ENCODE results near the gene MGAT4A. TPM values are rescaled to one million over a fixed set of nuclear protein-coding genes. Genes with fewer than 3 reads are reported as not detected.

The MGAT4A gene
- total RNA-seq, 1 donor from 2014 or later, result 20.6 TPM

DNA sequence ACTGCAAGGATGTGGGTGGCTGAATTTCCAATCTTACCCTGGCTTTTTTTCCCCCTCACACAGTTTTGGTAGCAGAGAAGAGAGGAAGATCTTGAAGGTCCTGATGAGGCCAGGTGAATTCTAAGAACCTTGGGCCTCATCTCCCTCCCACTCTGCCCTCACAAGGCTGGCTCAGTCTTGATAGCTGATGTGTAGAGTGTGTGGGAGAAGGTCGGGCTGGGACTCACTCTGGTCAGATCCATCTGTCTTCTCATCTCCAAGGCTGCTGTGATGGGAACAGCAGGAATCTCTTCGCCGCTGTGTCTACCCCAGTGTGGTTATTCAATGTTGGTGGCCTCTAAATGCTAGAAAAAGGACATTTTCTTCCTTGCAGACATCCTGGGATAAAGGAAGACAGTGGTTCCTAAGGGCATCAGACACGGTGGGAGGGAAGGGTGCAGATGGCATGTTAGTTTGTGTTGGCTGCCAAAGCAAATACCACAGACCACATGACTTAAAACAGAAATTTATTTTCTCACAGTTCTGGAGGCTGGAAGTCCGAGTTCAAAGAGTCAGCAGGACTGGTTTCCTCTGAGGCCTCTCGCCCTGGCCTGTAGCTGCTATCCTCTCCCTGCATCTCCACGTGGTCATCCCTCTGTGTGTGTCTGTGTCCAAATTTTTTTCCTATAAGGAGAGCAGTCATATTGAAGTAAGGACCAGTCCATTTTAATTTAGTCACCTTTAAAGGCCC lies 37.6 kb upstream of the MGAT4A start:
- peaks cover 5% of the 10 kb centered on the region for H3K4me1 ChIP-seq
- H3K27ac ChIP-seq, result no peak overlapping the region
- H3K4me3 ChIP-seq, result no peak overlapping the region
- no peaks in the 10 kb centered on the region for H3K9me3 ChIP-seq
- no peak for DNase-seq (ENCODE audit: extremely low spot score in 2 of 2)
- intact Hi-C loops (cut with DNase I), result no loop called here
- no peaks in the 10 kb centered on the region for H3K36me3 ChIP-seq
- H3K27me3 ChIP-seq, result no peaks in the 10 kb centered on the region
- TF ChIP-seq POLR2A (IDR thresholded peaks at IDR 0.05), result no peak
- TF ChIP-seq POLR2AphosphoS5 (IDR thresholded peaks at IDR 0.05; ENCODE audit: insufficient read depth in 1 of 2, low read depth in 1 of 2), result no peak
- TF ChIP-seq, protein P1, sequence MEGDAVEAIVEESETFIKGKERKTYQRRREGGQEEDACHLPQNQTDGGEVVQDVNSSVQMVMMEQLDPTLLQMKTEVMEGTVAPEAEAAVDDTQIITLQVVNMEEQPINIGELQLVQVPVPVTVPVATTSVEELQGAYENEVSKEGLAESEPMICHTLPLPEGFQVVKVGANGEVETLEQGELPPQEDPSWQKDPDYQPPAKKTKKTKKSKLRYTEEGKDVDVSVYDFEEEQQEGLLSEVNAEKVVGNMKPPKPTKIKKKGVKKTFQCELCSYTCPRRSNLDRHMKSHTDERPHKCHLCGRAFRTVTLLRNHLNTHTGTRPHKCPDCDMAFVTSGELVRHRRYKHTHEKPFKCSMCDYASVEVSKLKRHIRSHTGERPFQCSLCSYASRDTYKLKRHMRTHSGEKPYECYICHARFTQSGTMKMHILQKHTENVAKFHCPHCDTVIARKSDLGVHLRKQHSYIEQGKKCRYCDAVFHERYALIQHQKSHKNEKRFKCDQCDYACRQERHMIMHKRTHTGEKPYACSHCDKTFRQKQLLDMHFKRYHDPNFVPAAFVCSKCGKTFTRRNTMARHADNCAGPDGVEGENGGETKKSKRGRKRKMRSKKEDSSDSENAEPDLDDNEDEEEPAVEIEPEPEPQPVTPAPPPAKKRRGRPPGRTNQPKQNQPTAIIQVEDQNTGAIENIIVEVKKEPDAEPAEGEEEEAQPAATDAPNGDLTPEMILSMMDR (IDR thresholded peaks at IDR 0.05), result no peak

DNA sequence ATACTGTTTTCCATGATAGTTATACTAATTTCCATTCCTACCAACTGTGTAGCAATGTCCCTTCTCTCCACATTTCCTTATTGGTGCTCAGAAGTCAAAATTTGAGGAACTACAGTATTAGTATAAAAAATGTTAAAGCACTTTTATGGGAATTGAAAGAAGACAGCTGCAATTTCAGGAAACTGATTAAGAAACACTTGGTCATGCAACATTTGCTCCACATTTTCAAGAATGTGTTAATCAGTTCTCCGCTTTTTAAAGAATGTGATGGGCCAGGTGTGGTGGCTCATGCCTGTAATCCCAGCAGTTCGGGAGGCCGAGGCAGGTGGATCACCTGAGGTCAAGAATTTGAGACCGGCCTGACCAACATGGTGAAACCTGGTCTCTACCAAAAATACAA lies 33.6 kb upstream of the MGAT4A start:
- intact Hi-C loops (cut with DNase I), result no loop called here
- no peak for DNase-seq (ENCODE audit: extremely low spot score in 2 of 2)
- Histone ChIP-seq H3K27ac (no peak overlapping the region), H3K4me1 (no peaks in the 10 kb centered on the region), H3K27me3 (no peaks in the 10 kb centered on the region), H3K9me3 (no peaks in the 10 kb centered on the region), H3K4me3 (no peak overlapping the region), H3K36me3 (no peaks in the 10 kb centered on the region)
- TF ChIP-seq, protein P1 (IDR thresholded peaks at IDR 0.05), result no peak
- TF ChIP-seq POLR2A (IDR thresholded peaks at IDR 0.05), result no peak
- TF ChIP-seq POLR2AphosphoS5 (IDR thresholded peaks at IDR 0.05; ENCODE audit: insufficient read depth in 1 of 2, low read depth in 1 of 2), result no peak

DNA sequence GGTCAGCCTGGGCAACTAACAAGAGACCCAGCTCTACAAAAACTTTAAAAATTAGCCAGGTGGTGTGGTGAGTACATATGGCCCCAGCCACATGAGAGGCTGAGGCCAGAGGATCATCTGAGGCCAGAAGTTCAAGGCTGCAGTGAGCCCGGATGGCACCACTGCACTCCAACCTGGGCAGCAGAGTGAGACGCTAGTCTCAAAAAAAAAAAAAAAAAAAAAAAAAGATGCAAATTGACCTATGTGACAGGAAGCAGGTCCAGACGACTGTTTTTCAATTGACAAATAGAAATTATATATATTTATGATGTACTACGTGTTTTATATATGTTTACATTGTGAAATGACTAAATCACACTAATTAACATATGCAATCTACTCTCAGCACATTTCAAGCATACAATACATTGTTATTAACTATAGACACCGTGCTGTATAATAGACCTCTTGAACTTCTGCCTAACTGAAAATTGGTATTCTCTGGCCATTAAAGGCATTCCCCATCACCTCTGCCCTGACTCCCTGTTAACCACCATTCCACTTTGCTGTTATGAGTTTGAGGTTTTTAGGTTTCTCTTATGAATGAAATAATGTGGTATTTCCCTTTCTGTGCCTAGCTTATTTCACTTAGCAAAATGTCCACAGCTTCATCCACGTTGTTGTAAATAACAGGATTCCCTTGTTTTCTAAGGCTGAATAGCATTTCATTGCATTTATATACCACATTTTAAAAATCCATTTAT lies 32.4 kb upstream of the MGAT4A start:
- H3K27me3 ChIP-seq, result no peaks in the 10 kb centered on the region
- DNase-seq (ENCODE audit: extremely low spot score in 2 of 2), result no peak
- no peak overlapping the region for H3K27ac ChIP-seq
- intact Hi-C loops (cut with DNase I), result no loop called here
- H3K4me3 ChIP-seq, result no peak overlapping the region
- H3K9me3 ChIP-seq, result no peaks in the 10 kb centered on the region
- TF ChIP-seq, protein P1 (IDR thresholded peaks at IDR 0.05), result no peak
- TF ChIP-seq POLR2A (IDR thresholded peaks at IDR 0.05) (no peak), POLR2AphosphoS5 (IDR thresholded peaks at IDR 0.05; ENCODE audit: insufficient read depth in 1 of 2, low read depth in 1 of 2) (no peak)
- H3K36me3 ChIP-seq, result no peaks in the 10 kb centered on the region
- peaks cover 6% of the 10 kb centered on the region for H3K4me1 ChIP-seq

DNA sequence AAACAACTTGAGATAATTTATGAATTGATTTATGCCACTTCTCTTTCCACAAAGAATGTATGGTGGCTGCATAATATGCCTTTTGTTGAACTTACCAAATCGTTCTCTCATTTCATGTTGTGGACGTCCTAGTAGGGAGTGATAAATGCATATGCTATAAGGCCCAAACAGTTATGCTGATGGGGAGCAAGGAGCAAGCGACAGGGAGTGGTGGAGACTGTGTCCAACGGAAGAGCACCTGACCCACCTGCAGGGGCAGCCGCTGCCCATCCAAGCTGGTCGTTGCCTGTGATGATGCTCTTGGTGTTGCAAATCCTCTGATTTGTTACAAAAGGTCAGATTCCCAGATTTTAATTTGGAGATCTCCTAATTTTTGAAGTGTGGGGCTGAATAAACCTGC lies 31.0 kb upstream of the MGAT4A start:
- Histone ChIP-seq H3K9me3 (no peaks in the 10 kb centered on the region), H3K36me3 (no peaks in the 10 kb centered on the region), H3K4me3 (no peak overlapping the region), H3K4me1 (peaks cover 21% of the 10 kb centered on the region), H3K27me3 (no peaks in the 10 kb centered on the region), H3K27ac (no peak overlapping the region)
- TF ChIP-seq POLR2AphosphoS5 (IDR thresholded peaks at IDR 0.05; ENCODE audit: insufficient read depth in 1 of 2, low read depth in 1 of 2) (no peak), POLR2A (IDR thresholded peaks at IDR 0.05) (no peak)
- TF ChIP-seq, protein P1 (IDR thresholded peaks at IDR 0.05), result no peak
- intact Hi-C loops (cut with DNase I), result no loop called here
- no peak for DNase-seq (ENCODE audit: extremely low spot score in 2 of 2)

Data from vagina (tissue), 2 donors.